NCI-H82 treated with DMSO at 0.1 percent for 48 hours (cell line): Measurements from ENCODE around the gene USP32.
"Not testable (repeated sequence)": the region's sequence is repeated elsewhere in the genome, so short reads cannot be mapped to it uniquely, and the experiment has no call there.

Source experiments
- DNase-seq: peaks from one replicate; lab custom pipeline; 2025; ENCODE audit not compliant: unreplicated experiment; lab: John Stamatoyannopoulos, UW

Gene USP32

DNA sequence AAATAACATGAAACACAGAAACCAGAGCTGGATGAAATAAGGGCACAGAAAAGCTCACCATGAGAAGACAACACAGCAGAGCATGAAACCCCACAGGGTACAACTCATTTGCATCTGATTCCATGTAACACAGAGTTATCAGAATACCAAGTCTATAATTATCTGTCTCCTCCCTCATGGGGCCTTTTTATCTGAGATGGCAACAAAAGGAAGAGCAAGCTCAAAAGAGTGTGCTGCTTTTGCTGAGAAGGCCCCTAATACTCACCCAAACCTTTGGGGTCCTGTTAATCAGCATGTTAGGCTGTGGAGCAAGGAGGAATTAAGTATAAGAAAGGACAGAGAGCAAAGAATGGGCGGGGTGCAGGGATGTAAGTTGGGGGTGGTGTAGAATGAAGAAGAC is 205.6 kb downstream of the USP32 start:
- not testable (repeated sequence) for DNase-seq

DNA sequence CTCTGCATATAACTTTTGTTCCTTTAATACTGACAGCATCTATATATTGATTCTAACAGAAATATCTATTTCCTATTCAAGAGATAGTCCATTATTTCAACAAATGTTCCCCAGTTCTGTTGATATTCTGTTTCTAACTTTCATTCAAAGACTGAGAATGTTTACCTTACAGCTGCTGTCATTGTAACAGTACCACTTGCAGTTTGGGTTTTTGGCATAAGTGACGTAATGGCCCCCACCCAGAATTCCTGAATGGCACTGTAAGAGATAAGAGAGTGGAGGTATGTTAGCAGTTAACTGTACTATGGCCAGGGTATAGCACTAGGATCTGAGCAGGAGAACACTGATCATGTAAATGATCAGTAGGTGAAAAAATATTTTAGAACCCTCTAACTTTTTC is 211.6 kb downstream of the USP32 start:
- DNase-seq, result not testable (repeated sequence)

DNA sequence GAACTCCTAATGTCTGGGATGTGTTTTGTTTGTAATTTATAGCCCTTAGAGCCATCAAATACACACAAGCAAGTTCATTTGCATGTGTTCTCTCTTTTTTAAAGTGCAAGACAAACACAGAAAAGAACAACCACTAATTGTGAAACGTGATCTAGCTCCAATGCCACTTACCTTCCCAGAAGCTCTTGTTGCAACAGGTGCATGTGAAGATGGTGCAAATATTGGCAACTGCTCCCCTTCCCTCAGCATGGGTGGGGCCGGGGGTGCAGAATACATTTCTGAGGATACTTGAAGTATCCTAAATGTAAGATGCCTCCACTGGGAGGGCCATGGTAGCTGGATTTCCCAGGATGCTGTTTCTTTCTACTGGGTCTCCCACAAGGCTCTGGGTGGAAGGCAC is 213.8 kb downstream of the USP32 start:
- not testable (repeated sequence) for DNase-seq

DNA sequence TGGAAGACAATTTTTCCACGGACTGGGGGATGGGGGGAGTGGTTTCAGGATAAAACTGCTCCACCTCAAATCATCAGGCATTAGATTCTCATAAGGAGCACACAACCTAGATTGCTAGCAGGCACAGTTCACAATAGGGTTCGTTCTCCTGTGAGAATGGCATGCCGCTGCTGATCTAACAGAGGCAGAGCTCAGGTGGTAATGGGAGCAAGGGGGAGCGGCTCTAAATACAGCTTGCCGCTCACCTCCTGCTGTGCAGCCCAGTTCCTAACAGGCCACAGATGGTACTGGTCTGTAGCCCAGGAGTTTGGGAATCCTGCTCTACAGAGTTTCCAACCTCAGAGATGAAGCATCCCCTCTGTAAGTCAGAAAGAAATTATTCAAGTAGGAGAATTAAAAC is 215.2 kb downstream of the USP32 start:
- DNase-seq, result not testable (repeated sequence)

DNA sequence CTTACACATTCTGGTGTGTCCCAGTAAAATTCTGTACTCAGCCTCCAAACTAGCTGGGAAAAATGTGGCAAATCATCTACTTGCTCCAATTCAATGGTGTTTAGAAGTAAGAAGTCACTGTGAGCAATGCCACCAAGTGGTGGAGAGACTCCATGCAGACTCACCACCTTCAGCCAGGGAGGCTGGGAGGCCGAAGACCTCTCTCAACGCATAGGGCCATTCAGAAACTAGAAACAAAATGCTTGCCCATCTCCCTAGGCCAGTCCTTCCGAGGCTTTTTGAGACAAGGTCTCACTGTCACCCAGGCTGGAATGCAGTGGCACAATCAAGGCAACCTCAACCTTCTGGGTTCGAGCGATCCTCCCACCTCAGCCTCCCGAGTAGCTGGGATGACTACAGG is 217.2 kb downstream of the USP32 start:
- DNase-seq, result not testable (repeated sequence)

DNA sequence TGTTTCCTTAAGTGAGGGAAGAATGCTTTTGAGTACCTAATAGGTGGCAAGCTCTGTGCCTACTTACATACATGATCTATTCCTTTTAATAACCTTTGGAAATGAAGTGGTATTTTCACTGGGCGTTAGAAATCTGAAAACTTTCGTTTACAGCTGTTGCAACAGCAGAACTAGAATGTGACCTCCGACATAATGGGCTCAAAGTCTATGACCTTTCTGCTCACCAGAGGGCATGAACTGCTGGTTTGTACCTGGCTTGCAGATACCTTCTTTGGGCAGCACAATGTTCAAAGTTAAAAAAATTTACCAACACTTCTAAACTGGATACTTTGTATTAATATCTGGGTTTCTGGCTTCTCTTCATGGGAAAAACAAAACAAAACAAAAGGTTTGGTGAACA is 217.9 kb downstream of the USP32 start:
- no peak for DNase-seq

DNA sequence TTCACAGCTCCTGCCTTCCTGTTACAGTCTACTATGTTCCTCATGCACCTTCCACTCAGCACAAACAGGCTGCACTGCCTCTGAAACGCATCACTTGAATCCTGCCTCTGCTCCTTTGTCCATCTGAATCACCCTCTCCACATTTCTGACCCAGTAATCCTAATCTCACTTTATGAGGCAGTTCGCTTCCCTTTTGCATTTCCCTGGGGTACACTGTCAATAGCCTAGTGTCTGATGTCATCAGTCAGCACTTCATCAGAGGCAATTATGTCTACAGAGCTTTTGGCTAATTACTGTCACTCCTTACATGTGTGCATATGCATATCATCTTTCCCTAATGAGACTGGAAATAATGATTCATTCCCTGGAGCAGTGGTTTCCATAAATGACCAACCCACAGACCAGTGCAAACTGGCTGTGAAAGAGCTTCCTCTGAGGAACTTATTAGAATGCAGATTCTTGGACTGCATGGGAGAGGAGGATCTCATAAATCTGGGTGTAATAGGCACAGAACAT is 218.6 kb downstream of the USP32 start:
- DNase-seq, result no peak

DNA sequence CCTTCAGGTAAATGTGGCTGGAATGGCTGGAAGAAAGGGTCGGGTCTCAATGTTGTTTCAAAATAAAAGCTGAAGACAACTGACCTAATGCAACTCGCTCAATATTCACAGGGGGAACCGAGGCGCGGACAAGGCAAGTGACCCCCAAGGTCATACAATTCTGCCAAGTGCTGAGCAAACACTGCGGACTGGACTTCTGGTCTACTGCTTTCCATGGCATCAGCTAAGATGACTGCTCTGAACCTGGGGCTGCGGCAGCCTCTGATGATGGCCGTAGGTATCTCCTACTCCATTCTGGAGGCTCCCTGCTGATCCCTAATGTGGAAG is 220.2 kb downstream of the USP32 start:
- DNase-seq, result no peak

DNA sequence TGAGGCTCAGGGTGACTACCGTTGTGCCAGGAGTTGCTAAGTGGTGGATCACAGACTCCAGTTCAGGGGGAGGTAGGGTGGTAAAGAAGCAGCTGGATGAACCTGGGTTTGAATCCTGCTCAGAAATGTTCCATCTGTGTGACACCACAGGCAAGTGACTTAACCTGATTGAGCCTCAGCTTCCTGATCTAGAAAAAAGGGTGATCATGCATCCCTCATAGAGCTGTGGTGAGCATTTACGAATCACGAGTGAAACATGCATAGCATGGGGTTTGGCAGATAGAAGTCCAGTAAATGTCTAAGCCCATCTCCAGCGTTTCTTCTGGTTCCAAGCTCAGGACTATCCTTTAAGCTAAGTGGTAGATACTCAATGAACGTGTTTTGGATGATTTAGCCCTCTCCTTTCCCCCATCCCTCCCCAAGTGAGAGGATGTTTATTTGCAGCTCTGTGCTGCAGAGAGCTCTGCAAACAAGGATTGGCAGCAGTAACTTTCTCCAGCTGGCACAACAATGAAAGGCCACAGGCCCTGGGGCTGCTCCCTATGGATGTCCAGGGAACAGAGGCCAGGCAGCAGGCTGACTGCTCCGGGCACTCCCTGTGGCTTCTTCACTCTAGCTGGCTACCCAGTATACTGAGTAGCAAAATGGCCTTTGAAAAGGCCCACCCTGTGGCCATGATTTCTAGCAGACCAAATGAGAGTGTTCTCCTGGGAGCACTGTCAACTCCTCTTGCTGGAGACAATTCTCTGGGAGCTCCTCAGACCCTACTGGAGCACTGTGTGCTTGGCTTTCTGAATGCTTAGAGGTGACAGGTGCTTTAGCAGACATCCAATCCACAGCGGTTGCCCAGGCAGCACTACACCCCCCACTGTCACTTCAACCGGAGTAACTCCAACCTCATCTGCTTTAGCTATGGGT is 220.8 kb downstream of the USP32 start:
- DNase-seq, result no peak

DNA sequence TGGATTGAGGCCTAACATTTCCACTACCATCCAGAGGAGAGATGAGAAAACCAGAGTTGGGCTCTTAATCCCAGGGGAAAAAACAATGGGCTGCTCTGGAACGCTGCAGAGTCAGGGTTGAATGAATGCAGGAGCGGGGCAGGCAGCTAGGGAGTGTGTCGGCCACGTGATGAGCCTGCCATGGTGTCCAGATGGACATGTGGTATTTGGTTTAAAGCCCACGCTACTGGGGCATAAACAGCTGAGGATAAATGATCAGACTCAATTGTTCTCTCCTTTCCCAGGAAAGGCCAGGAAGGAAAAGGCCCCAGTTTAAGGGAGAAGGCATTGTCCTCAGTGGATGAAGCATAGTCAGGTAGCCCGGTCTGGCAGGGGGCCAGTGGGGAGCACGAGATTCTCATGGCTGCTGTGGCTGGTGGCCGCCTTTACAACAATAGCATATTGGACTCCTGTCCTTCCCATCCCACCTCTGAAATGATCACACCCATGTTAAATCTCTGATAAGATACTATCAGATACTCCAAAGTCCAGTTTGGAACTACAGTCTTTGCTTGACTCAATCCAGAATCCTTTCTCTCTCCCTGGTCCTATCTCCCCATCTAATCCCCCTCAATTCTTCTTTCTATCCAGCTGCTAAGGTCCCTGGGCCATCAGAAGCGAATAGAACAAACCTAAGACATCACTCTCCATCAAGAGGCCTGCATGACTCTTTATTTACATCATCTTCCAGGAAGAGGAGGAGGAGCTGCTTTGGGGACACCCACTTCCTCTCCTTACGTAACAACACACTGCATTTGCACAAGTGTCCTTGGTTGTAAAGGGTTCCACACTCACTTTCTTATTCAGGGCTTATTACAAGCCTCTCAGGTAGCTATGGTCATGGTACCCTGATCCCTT is 221.8 kb downstream of the USP32 start:
- no peak for DNase-seq

DNA sequence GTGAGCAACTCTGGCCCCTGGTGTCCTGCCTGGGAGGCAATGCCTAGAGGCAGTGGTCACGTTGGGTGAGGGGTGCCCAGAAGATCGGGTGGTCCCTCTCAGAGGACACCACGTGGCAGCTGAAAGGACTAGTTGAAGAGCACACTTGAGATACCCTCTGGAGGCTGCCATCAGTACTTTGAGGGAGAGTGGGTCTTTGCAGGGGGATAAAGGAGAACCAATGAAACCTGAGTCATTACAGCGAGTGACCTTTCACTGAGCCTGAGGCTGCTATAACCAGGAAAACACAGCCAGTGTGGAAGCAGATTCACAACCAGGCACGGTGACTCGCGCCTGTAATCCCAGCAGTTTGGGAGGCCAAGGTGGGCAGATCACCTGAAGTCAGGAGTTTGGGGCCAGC is 223.3 kb downstream of the USP32 start:
- no peak for DNase-seq

DNA sequence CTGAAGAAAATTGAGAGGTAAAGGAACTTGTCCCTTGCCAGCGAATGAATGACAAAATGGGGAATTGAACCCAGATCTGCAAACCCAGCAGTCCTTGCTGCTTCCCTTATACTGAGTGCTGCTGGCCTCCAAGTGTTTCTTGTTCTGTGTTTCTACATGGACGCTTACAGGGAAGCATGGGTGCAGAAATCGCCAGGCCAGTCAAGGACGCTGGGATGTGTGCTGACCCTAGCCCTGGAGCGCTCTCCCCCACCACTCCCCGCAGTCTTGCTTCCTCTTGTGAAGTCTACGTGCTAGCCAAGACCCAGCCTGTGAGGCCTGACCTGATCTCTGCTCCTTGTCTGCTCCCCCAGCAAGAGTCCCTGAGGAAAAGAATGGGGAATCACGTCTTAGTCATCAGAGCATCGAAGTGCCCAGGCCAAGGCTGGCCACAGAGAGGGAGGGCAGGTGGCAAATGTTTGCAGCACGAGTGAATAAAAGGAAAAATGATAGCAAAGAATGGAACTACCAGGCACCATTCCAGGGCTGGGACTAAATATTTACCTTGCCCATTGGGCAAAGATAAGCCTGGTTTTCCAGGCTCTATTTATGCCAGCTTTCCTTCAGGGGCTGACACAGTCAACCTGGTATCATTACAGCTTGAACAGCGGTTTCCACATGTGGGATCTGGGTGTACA is 224.7 kb downstream of the USP32 start:
- DNase-seq, result no peak

DNA sequence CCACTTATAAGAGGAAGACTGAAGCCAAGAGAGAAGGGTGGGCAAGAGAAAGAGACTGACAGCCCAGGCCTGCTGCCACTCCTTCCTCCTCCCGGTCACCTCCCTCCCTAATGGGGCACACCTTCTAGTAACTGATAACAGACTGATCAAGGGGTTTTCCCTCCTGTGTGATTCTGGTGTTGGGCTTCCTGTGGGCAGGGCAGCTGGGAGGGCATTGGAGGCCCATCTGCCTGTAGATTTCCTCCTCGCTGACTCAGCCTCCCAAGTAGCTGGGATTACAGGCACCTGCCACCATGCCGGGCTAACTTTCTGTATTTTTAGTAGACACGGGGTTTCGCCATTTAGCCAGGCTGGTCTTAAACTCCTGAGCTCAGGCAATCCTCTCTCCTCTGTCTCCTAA is 226.0 kb downstream of the USP32 start:
- DNase-seq, result no peak

DNA sequence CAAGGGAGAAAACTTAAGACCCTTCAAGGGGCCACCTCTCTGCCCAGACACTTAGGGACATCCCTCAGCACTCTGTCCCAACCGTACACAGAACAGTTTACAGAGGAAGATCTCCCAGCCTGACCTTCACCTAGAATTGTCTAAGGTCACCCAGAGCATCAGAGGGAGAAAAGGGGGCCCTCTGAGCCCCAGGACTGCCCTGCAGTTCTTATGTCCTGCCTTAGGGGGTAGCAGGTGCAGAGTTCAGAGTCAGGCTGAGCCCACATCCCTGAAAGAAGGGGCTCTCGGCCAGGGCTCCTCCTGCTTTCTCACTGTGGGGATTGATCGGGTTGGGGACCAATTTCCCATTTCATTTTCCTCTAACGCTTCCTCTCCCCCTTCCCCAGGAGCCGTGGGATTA is 226.7 kb downstream of the USP32 start:
- no peak for DNase-seq

DNA sequence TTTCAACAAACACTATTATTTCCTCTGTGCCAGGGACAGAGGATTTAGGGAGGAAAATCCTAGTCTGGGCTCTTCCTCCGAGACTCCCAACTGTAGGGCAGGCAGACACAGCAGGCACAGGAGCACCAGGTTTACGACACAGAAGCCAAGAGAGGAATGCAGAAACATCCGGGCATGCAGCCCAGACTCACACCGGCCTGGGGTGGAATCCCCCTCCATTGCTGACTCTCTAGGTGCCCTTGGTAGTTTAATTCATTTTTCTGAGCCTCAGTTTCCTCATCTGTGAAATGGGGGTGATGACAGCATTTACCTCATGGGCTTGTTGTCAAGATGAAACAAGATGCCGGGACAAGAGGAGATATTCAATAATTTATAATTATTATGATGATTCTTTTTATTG is 227.2 kb downstream of the USP32 start:
- no peak for DNase-seq

DNA sequence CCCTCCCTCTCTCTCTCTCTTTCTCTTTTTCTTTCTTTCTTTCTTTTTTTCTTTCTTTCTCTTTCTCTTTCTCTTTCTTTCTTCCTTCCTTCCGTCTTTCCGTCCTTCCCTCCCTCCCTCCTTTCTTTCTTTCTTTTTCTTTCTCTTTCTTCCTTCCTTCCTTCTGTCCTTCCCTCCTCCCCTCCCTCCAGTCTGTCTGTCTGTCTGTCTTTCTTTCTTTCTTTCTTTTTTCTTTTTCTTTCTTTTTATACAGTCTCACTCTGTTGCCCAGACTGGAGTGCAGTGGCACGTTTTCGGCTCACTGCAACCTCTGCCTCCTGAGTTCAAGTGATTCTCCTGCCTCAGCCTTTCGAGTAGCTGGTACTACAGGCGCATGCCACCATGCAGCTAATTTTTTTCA is 227.8 kb downstream of the USP32 start:
- DNase-seq, result no peak

DNA sequence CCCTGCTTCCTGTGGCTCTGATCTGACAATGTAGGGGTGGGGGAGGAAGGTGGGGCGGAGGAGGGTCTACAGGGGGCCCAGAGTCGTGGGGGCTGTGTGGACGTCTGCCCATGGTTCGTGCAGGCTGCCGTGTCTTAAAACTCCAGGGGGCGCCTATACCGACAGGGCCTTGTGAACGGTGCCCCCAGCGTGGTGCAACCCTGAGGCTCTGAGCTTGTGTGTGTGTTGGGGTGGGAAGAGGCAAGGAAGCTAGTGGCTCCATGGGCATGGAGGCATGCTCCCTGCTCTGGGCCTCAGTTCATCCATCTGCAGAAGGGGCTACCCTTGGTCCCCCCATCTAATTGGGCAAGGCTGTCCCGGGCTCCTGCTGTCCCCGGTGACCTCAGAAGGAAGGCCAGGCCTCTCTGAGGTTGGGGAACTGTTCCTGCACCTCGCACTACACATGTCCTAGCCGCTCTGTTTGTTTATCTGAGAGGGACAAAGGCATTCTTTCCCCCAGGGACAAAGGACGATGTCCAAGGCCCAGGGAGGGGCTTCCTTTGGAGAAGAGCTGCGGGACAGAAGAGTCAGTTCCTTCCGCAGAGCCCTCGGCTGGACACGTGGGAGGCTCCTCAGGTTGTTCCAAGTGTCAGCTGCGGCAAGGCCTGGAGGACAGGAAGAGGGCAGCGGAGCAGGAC is 228.7 kb downstream of the USP32 start:
- no peak for DNase-seq

DNA sequence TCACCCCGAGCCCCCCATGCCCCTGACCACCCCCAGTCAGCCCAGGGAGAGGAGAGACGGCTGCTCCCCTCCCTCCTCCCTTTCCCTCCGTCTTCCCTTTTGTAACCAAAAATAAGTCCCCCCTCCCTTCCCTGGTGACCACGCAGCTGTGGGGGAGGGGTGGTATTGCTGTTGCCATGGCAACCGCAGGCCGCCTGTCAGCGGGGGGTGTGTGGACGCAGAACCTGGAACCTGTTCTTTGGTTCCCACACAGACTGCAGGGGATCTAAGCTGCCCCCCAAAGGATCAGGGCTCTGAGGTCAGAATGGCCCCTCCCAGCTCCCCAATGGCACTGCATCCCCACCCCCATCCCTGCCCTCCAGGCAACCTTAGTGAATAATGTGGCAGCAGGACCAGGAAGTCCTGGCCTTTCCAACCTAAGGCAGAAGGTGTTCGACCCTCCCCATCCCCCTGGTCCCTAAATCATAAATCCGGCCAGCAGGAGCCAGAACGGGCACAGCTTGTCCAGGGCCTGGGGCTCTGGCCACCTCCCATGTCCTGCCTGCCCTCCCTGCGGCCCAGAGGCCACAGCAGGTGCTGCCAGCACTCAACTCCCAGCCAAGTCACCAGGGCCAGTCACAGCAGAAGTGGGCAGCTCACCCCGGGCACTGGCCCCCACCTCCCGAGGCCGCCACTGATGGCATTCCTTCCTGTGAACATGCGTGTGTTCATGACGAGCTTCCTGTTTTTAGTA is 230.2 kb downstream of the USP32 start:
- DNase-seq, result no peak

DNA sequence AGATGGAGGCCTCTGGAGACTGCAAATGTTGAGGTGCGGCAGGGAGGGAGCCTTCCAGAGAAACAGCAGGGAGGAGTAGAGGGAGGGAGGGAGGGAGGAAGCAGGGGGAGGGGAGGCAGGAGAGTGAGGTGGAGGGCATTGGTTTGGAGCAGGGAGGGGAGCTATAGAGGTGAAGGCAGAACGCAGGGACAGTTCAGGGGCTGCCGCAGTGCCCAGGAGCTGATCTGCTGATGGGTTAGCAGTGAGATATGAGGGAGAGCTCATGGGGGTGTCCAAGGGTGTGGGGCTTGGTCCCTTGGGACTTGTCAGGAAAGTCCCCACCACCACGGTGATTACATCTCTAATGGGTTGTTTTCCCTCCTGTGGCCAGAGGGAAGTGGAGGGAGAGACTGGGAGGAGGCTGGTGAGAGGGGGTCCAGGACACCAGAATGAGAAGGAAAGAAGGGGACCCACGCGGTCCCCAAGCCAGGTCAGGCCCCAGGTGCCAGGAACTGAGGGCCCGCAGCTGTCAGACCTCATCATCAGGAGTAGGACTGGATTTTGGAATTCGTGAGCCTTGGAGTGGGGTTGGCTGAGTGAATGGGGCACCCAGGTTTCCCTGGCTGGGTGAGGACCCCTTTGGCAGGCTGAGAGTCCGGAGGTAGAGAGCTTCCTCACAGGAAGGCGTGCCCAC is 231.0 kb downstream of the USP32 start:
- no peak for DNase-seq

DNA sequence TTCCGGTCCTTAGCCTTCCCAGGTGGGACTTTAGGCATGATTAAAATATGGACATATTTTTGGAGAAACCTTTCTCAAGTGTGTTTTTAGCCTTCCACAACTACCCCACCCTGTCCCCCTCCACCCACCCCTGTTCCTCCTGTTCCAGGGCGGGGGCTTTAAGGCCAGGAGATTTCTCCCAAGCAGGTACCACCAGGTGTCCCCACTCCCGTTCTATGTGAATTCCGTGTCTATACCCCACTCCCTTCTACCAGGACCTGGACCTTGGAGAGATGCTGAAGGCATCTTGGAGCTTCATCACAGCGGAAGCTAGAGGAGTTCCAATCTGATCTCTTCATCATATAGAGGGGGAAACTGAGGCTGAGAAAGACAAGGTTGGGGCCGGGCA is 232.5 kb downstream of the USP32 start:
- DNase-seq, result no peak
